GM19372 (cell line): ENCODE results near the gene ABI3BP.

Source experiments
- ATAC-seq: cut with Tn5 transposase; IDR thresholded peaks from one replicate; pipeline ENCODE4 v1.9.1; 2021; ENCODE audit warnings: mild to moderate bottlenecking, low read depth, moderate library complexity; ENCODE audit not compliant: unreplicated experiment

ABI3BP gene

DNA sequence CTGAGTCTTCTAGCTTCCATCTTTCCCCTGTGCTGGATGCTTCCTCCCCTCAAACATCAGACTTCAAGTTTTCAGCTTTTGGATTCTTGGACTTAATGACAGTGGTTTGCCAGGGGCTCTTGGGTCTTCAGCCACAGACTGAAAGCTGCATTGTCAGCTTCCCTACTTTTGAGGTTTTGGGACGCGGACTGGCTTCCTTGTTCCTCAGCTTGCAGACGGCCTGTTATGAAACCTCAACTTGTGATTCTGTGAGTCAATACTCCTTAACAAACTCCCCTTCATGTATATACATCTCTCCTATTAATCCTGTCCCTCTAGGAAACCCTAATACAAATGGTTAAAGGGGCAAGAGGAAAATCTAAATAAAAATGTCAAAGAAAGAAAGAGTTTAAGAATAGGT is 100.1 kb downstream of the ABI3BP start:
- no peak for ATAC-seq

DNA sequence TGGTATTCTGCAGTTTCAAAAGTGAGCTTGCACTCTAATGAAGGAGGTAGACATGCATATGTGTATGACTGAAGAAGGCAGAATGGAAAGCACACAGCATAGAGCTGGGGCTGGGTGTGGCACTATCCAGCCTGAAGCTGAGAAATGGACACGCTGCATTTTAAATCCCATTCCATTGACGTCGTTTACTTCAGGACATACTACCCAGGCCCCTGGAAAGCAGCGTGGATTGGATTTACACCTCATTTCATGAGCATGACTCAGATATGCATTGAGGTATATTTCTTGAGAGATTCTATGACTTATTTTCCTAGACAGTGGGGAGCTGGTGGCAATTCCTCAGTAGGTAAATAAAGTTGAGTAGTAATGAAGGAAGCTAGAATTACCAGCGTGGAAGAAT is 101.4 kb downstream of the ABI3BP start:
- no peak for ATAC-seq

DNA sequence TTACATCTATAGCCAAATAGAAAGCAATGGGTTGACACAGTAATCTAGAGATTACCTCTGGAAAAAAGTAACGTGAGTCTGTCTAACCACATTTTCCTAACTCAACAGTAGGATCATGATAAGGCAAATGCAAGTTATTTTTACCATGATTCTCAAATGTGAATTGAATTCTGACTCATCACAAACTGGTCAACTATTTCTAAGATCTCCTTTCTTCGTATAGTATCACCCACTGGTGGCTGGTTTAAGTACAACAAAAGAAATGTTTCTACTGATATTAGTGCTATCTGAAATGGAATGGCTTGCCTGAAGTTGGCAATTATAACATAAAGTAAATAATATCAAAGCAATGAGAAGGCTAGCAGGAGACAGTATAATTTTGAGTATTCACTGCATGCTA is 102.2 kb downstream of the ABI3BP start:
- no peak for ATAC-seq

DNA sequence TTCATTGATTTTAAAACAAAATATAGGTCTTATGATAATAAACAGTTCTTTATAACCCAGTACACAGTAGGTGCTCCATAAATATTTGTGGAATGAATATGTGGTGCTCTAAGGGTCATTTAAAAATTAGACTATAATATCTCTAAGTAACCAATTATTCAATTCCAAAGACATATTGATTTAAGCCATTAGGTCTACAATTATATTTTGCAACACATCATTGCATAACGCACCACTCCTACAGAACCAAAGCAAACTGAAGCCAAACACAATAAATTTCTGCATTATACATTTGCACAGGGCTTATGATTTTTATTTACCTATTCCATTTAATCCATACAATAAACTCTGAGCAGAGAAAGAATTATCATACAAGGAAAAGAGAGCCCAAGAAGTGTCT is 104.3 kb downstream of the ABI3BP start:
- no peak for ATAC-seq

DNA sequence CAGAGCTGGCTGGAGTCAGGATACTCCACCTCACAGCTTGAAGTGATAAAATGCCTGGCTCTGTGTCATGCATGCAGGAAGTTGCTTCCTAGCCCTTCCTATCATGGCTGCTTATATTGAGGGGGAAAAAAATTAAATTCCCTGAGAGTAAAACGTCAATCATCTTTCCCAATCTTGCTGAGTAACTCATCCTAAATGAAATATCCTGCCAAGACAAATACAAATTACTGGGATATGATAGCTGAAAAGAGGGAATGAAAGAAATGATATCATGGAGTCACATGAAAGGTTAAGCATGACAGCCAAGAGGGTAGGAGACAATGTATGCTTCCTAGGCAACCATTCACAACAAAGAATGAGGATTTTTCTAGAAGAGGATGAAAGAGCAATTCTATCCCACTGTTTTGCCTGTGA is 110.6 kb downstream of the ABI3BP start:
- no peak for ATAC-seq

DNA sequence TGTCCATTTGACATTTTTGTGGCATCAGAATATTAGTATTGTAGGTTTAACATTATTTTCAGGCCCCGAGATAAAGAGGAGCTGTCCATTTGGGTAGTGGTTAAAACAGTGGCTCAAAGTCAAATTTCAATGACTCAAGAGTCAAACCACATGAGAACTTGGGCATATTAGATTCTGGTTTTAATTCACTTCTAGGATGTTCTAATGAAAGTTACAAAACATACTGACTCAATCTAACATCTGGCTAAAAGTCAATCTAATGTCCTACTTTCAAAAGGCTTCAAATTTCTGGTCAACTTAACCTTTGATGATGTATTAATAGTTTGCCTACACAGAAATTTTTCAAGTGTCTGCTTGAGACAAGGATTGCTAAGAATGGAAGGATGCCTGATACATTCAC is 112.4 kb downstream of the ABI3BP start:
- no peak for ATAC-seq

- no peak for ATAC-seq
Measured at GRCh38 chr3:100880072-100880471, 113.1 kb downstream of the ABI3BP start.

- no peak for ATAC-seq
Measured at GRCh38 chr3:100879195-100879810, 113.9 kb downstream of the ABI3BP start.

GRCh38 chr3:100877286-100877685 is 115.9 kb downstream of the ABI3BP start:
- ATAC-seq: no peak

DNA sequence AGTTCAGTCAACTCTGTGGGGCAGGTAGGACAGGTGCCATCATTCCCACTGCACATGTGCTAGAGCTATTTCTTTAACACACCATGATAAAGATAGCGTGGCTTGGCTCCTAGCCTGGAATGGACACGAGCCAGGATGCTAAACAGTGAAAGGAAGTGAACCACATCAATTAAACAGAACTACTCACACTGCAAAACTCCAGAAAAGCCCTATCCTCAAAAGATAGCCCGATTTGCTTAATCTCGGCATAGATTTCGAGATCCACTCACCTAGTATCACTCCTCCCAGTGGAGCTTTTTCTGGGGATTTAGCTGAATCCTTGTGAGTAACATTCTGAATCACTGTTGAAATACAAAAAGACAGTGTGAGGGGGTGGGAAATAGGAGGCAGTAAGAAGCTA is 118.0 kb downstream of the ABI3BP start:
- no peak for ATAC-seq

- ATAC-seq: no peak
Measured at GRCh38 chr3:100873611-100874010, 119.6 kb downstream of the ABI3BP start.

- ATAC-seq: no peak
Measured at GRCh38 chr3:100871306-100871705, 121.9 kb downstream of the ABI3BP start.

DNA sequence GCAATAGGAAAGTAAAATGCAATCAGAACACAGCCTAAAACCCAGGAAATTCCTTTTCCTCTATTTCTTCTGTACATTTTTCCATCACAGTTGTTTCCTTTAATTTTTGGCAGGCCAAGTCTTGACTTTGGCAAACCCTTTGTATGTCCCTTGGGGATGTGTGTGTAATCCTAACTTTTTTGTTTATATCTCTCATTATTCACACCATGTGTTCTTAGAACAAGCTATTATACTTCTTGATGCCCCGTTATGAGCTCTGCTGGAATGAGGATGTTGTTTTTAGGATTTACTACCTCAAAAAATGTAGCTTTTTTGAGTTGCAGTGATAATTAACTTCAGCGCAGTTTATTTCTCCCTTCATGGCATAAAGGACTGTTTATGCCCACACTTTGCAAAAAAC is 123.4 kb downstream of the ABI3BP start:
- no peak for ATAC-seq

DNA sequence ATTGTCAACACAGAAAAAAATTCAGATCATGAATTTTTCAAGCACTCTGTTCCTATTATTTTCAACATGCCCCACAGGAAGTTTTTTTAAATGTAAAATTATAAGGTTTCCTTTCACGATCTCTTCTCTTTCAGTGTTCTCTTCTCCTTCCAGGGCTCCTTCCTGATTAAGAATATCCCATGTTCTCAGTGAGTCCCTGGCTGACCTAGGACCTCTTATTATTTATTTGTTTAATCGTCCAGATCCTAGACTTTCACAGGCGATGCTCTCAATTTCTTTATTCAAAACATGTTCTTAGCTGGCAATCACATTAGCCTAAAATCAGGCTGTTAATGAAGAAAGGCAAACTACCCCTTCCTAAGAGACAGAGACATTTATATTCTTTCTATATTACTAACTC is 124.3 kb downstream of the ABI3BP start:
- ATAC-seq: no peak

DNA sequence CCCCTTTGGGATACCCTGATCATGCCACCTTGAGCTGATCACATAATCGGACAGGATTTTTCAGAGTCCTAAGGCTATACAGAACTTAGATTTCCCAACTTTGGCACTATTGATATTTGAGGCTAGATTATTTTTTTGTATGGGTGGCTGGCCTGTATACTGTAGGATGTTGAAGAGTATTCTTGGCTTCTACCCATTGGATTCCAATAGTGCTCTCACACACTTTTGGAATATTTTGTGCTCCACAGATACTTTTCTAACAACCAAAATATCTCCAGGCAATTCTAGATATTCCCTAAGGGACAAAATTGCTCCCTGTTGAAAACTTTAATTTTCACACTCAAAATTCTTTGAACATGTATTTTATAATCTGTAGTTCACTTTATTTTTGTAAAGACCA is 125.1 kb downstream of the ABI3BP start:
- no peak for ATAC-seq

DNA sequence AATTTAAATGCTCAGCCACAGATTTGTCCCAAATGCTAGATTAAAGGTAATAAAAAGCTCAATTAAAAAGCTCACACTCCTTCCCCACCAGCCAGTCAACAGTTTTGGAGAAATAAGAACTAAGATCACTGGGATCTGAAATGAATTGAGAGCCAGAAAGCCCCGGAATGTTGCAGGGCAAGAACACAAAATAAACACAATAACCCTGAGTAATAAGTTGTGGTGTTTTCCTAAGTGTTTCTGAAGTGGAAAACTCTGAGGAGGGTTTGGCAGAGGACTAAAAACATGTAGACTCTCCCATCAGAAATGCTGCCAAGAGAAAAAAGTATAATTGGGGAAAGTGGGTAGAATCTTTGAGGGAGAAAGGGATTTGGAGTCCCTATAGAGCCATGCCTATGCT is 127.8 kb downstream of the ABI3BP start:
- no peak for ATAC-seq

- ATAC-seq: no peak
Measured at GRCh38 chr3:100864471-100865250, 128.6 kb downstream of the ABI3BP start.

DNA sequence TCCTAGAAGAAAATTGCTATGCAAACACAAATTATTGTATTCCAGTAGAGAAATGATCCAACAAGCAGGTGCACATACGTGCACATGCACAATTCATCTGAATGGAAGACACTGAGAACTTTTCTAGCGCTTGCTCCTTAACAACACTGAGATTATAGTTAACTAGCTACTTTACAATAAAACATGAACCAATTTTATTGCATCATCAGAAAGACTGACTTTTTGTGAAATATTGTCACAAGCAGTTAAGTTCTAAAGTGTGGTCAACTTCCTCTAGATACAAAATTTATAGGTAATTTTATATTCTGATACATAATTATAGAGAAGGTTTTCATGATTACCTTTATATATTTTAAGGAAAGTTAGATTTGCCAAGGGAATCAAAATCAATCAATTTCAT is 135.4 kb downstream of the ABI3BP start:
- ATAC-seq: no peak

GRCh38 chr3:100856821-100857220 is 136.4 kb downstream of the ABI3BP start:
- no peak for ATAC-seq

DNA sequence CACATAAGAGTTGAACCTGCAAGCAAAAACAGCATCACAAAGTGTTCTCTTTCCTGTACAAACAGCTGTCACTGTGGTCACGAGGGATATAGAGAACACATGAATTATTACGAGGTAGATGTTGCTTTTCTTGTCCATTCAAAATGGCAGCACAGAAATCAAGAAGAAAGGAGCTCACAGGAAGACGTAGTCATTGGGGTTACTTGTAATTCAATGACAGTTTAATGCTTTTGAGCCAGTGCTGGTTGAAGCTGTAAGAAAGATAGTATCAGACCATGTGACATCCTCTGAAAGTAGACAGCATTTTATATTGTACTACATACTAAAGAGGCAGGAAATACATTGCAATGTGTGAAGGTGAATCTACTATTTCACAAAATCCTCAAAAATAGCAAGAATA is 140.4 kb downstream of the ABI3BP start:
- ATAC-seq: no peak

DNA sequence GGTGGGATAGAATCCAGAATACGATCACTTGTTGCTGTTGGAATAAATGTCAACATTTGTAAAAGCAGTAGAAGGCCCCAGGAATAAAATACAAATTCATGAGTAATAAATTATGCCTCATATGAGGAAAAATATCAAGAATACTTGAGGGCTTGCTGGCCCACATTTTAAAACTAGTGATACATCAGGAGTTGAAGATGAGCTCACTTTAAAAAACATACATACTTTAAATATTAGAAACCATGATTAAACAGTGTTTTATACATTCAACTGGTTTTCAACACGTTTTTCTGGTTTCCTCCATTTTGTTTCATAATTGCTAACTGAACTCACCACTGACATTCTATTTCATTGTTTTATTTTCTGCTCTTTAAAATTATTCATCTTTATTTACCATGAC is 142.5 kb downstream of the ABI3BP start:
- ATAC-seq: no peak

GRCh38 chr3:100850156-100850555 is 143.1 kb downstream of the ABI3BP start:
- ATAC-seq: no peak
